ENCODE data around the gene GPR146.

DNA sequence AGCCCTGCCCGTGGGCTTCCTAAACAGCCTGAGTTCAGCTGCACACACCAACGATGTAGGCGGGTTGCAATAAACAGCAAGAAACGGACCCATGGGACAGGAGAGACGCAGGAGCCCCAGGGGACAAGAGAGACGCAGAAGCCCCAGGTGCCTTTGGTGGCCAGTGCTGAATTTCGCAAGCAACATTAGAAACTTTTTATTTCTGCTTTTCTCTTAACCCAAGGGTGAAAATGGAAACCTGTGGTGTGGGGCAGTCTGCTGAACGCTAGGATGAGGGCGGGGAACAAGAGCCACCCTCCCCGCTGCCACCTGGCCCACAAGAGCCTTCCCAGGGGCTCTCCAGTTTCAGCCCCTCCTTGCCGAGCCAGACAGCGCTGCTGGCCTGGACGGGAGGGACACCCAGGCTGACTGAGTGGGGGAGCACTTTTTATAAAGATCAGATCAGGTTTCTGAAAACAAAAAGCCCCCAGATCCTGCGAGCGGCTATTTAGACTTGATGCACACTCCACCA lies 20.0 kb upstream of the GPR146 start:
- TF ChIP-seq, protein P1, sequence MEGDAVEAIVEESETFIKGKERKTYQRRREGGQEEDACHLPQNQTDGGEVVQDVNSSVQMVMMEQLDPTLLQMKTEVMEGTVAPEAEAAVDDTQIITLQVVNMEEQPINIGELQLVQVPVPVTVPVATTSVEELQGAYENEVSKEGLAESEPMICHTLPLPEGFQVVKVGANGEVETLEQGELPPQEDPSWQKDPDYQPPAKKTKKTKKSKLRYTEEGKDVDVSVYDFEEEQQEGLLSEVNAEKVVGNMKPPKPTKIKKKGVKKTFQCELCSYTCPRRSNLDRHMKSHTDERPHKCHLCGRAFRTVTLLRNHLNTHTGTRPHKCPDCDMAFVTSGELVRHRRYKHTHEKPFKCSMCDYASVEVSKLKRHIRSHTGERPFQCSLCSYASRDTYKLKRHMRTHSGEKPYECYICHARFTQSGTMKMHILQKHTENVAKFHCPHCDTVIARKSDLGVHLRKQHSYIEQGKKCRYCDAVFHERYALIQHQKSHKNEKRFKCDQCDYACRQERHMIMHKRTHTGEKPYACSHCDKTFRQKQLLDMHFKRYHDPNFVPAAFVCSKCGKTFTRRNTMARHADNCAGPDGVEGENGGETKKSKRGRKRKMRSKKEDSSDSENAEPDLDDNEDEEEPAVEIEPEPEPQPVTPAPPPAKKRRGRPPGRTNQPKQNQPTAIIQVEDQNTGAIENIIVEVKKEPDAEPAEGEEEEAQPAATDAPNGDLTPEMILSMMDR (IDR thresholded peaks at IDR 0.05) = no peak
- TF ChIP-seq EP300 (IDR thresholded peaks at IDR 0.05) = no peak
- TF ChIP-seq POLR2AphosphoS5 (IDR thresholded peaks at IDR 0.05) = no peak
- TF ChIP-seq POLR2A (IDR thresholded peaks at IDR 0.05) = no peak
